Measurements from ENCODE around the gene SPPL3. TPM values are rescaled to one million over a fixed set of nuclear protein-coding genes. Genes with fewer than 3 reads are reported as not detected.
"Not testable (repeated sequence)": the region's sequence is repeated elsewhere in the genome, so short reads cannot be mapped to it uniquely, and the experiment has no call there.

Gene SPPL3, protein sequence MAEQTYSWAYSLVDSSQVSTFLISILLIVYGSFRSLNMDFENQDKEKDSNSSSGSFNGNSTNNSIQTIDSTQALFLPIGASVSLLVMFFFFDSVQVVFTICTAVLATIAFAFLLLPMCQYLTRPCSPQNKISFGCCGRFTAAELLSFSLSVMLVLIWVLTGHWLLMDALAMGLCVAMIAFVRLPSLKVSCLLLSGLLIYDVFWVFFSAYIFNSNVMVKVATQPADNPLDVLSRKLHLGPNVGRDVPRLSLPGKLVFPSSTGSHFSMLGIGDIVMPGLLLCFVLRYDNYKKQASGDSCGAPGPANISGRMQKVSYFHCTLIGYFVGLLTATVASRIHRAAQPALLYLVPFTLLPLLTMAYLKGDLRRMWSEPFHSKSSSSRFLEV
- 51.1 TPM for total RNA-seq (2021; ENCODE audit: unreplicated experiment)
- 31.4 TPM for polyA plus RNA-seq (2012; ENCODE audit: insufficient read length)
- Bru-seq, nascent RNA = percentile 83 among the genes with signal in this experiment
- percentile 70 among the genes with signal in this experiment for BruChase-seq, experiment 1, labeled RNA remaining after a 2-hour chase
- BruChase-seq, experiment 2, labeled RNA remaining after a 6-hour chase = percentile 78 among the genes with signal in this experiment
- long read RNA-seq, full-length matches to known transcripts = 138 of 178 reads
- long read RNA-seq, partial matches to known transcripts = 11 of 178 reads
- long read RNA-seq, other reads (novel, unspliced or antisense) = 29 of 178 reads

DNA sequence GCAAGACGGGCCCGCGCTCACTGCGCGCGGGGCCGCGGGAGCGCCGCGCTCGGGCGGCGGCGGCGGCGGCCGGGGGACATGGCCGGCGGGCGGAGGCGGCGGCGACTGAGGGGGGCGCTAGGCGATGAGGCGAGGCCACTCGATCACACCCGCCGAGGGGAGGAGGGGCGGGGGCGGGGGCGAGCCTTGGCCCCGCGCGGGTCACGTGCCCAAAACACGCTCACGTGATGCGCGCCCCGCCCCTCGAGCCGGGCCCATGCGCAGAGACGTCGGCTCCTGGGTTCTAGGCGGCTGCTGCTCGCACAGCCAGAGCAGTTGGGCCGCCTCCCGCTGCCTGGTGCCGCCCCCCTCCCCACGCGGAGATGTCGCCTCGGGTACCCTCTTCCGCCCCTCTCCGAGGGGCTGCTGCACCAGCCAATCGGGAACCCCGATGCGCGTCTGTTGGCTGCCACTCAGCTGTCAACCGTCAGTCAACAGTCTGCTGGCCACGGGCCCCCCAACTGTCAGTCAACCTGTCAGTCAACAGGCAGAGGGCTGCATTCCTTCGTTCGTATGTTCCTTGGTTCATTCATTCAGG lies at the start of gene SPPL3:
Gene SPPL3, minus strand, starts transcription at position 162 of the 577 bp plus-strand sequence. CDS start 491 bp downstream, outside the sequence.
- in situ Hi-C loops (cut with HindIII; ENCODE audit: low pct_unique_long_range_greater_than_20kb, low sequenced_read_pairs) = no loop called here
- Histone ChIP-seq H3K27me3 (ENCODE audit: control insufficient read depth, insufficient read depth, low read length) (no peaks in the 10 kb centered on the region), H3K9me3 (ENCODE audit: control insufficient read depth, insufficient read depth, low read depth, low read length) (no peaks in the 10 kb centered on the region), H3K36me3 (ENCODE audit: control insufficient read depth, insufficient read depth, low read length) (no peaks in the 10 kb centered on the region; the same call in 1 of the 2 replicates), H3K4me1 (ENCODE audit: control insufficient read depth, insufficient read depth, low read length) (peaks cover 10% of the 10 kb centered on the region), H3K27ac (ENCODE audit: low read length) (peak within 1 kb of the TSS; percentile 75), H3K4me3 (ENCODE audit: low read depth in 2 of 2, low read length in 2 of 2) (peak within 1 kb of the TSS; percentile 83 to 91)
- ChIA-PET POLR2A (interaction anchor here (0.6 kb wide), 1 partner anchor 39 kb away, joined by 7 read pairs; no protein-coding TSS in a partner anchor), CTCF (interaction anchor here (0.7 kb wide), 1 partner anchor 264 kb away, joined by 6 read pairs; the partner anchor contains the start of gene CABP1)
- DNase-seq (ENCODE audit: low read depth, low spot score) (no peak), ATAC-seq (peak; percentile 93)
- BruUV-seq (replicated peaks) = no TSS peak
- intact Hi-C loops (cut with micrococcal nuclease; ENCODE audit: unreplicated experiment) = no loop called here
- peak; percentile 39; the same call in 1 of the 2 replicates for TF ChIP-seq POLR2AphosphoS5 (IDR thresholded peaks at IDR 0.05; ENCODE audit: low read depth, low read length)
- TF ChIP-seq, protein P1, sequence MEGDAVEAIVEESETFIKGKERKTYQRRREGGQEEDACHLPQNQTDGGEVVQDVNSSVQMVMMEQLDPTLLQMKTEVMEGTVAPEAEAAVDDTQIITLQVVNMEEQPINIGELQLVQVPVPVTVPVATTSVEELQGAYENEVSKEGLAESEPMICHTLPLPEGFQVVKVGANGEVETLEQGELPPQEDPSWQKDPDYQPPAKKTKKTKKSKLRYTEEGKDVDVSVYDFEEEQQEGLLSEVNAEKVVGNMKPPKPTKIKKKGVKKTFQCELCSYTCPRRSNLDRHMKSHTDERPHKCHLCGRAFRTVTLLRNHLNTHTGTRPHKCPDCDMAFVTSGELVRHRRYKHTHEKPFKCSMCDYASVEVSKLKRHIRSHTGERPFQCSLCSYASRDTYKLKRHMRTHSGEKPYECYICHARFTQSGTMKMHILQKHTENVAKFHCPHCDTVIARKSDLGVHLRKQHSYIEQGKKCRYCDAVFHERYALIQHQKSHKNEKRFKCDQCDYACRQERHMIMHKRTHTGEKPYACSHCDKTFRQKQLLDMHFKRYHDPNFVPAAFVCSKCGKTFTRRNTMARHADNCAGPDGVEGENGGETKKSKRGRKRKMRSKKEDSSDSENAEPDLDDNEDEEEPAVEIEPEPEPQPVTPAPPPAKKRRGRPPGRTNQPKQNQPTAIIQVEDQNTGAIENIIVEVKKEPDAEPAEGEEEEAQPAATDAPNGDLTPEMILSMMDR (IDR thresholded peaks at IDR 0.05) = no peak; the same call in 1 of the 2 replicates
- peak; percentile 86; the same call in 1 of the 2 replicates for TF ChIP-seq SIN3A (IDR thresholded peaks at IDR 0.05; ENCODE audit: borderline replicate concordance, insufficient read depth, low read depth, low read length)

DNA sequence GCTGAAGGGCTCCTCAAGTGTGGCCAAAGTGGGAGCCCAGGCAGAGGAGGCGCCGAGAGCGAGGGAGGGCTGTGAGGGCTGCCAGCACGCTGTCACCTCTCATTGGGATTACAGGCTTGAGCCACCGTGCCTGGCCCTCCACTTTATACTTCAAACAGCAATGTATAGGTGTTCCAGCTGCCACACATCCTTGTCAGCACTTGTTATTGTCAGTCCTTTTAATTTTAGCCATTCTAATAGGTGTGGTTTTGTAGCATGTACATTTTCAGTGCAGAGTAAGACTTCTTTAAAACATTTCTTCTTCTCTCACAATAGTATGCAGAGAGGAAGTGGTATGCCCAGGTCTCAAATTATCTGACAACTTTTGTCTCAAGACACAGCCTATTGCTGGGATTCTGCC lies 46.6 kb upstream of the SPPL3 start:
- TF ChIP-seq, protein P2, sequence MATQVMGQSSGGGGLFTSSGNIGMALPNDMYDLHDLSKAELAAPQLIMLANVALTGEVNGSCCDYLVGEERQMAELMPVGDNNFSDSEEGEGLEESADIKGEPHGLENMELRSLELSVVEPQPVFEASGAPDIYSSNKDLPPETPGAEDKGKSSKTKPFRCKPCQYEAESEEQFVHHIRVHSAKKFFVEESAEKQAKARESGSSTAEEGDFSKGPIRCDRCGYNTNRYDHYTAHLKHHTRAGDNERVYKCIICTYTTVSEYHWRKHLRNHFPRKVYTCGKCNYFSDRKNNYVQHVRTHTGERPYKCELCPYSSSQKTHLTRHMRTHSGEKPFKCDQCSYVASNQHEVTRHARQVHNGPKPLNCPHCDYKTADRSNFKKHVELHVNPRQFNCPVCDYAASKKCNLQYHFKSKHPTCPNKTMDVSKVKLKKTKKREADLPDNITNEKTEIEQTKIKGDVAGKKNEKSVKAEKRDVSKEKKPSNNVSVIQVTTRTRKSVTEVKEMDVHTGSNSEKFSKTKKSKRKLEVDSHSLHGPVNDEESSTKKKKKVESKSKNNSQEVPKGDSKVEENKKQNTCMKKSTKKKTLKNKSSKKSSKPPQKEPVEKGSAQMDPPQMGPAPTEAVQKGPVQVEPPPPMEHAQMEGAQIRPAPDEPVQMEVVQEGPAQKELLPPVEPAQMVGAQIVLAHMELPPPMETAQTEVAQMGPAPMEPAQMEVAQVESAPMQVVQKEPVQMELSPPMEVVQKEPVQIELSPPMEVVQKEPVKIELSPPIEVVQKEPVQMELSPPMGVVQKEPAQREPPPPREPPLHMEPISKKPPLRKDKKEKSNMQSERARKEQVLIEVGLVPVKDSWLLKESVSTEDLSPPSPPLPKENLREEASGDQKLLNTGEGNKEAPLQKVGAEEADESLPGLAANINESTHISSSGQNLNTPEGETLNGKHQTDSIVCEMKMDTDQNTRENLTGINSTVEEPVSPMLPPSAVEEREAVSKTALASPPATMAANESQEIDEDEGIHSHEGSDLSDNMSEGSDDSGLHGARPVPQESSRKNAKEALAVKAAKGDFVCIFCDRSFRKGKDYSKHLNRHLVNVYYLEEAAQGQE (IDR thresholded peaks at IDR 0.05; ENCODE audit: insufficient read depth in 1 of 2, low read depth in 2 of 2, low read length in 1 of 2) = no peak
- TF ChIP-seq POLR2AphosphoS5 (IDR thresholded peaks at IDR 0.05; ENCODE audit: low read depth, low read length) = no peak
- TF ChIP-seq, protein P1 (IDR thresholded peaks at IDR 0.05) = no peak
- no peak for TF ChIP-seq SIN3A (IDR thresholded peaks at IDR 0.05; ENCODE audit: borderline replicate concordance, insufficient read depth, low read depth, low read length)
- TF ChIP-seq TCF7L2 (IDR thresholded peaks at IDR 0.05; ENCODE audit: low read depth, low read length) = no peak
- intact Hi-C loops (cut with micrococcal nuclease; ENCODE audit: unreplicated experiment) = no loop called here
- CTCF ChIA-PET = no interaction called here
- Histone ChIP-seq H3K27me3 (ENCODE audit: control insufficient read depth, insufficient read depth, low read length) (no peaks in the 10 kb centered on the region), H3K27ac (ENCODE audit: low read length) (no peak overlapping the region), H3K4me3 (ENCODE audit: low read depth in 2 of 2, low read length in 2 of 2) (no peak overlapping the region), H3K4me1 (ENCODE audit: control insufficient read depth, insufficient read depth, low read length) (no peaks in the 10 kb centered on the region), H3K9me3 (ENCODE audit: control insufficient read depth, insufficient read depth, low read depth, low read length) (no peaks in the 10 kb centered on the region), H3K36me3 (ENCODE audit: control insufficient read depth, insufficient read depth, low read length) (no peaks in the 10 kb centered on the region)
- DNase-seq (ENCODE audit: low read depth, low spot score) (no peak), ATAC-seq (no peak)
- in situ Hi-C loops (cut with HindIII; ENCODE audit: low pct_unique_long_range_greater_than_20kb, low sequenced_read_pairs) = no loop called here
- POLR2A ChIA-PET = no interaction called here
- no TSS peak for BruUV-seq (replicated peaks)

DNA sequence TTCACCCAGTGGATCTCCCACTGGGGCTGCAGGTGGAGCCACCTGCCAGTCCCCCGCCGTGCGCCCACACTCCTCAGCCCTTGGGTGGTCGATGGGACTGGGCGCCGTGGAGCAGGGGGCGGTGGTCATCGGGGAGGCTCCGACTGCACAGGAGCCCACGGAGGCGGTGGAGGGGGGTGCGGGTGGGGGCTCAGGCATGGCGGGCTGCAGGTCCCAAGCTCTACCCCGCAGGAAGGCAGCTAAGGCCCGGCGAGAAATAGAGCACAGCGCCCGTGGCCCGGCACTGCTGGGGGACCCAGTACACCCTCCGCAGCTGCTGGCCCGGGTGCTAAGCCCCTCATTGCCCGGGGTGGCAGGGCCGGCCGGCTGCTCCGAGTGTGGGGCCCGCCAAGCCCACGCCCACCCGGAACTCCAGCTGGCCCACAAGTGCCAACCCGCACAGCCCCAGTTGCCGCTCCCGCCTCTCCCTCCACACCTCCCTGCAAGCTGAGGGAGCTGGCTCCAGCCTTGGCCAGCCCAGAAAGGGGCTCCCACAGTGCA lies 46.2 kb upstream of the SPPL3 start:
- H3K27me3 ChIP-seq (ENCODE audit: control insufficient read depth, insufficient read depth, low read length); H3K9me3 ChIP-seq (ENCODE audit: control insufficient read depth, insufficient read depth, low read depth, low read length); ATAC-seq; H3K36me3 ChIP-seq (ENCODE audit: control insufficient read depth, insufficient read depth, low read length); H3K4me1 ChIP-seq (ENCODE audit: control insufficient read depth, insufficient read depth, low read length); H3K4me3 ChIP-seq (ENCODE audit: low read depth in 2 of 2, low read length in 2 of 2); BruUV-seq (replicated peaks); in situ Hi-C loops (cut with HindIII; ENCODE audit: low pct_unique_long_range_greater_than_20kb, low sequenced_read_pairs); H3K27ac ChIP-seq (ENCODE audit: low read length); CTCF ChIA-PET; intact Hi-C loops (cut with micrococcal nuclease; ENCODE audit: unreplicated experiment); POLR2A ChIA-PET; DNase-seq (ENCODE audit: low read depth, low spot score): not testable (repeated sequence)

DNA sequence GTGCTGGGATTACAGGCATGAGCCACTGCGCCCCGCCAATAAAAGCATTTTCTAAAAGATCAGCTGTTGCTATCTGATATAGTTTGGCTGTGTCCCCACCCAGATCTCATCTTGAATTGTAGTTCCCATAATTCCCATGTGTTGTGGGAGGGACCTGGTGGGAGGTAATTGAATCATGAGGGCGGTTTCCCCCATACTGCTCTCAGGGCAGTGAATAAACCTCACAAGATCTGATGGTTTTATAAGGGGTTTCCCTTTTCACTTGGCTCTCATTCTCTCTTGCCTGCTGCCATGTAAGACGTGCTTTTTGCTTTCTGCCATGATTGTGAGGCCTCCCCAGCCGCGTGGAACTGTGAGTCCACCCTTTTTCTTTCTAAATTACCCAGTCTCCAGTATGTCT lies 41.4 kb upstream of the SPPL3 start:
- H3K4me3 ChIP-seq (ENCODE audit: low read depth in 2 of 2, low read length in 2 of 2); in situ Hi-C loops (cut with HindIII; ENCODE audit: low pct_unique_long_range_greater_than_20kb, low sequenced_read_pairs); BruUV-seq (replicated peaks); H3K27me3 ChIP-seq (ENCODE audit: control insufficient read depth, insufficient read depth, low read length); ATAC-seq; intact Hi-C loops (cut with micrococcal nuclease; ENCODE audit: unreplicated experiment); H3K4me1 ChIP-seq (ENCODE audit: control insufficient read depth, insufficient read depth, low read length); H3K36me3 ChIP-seq (ENCODE audit: control insufficient read depth, insufficient read depth, low read length); H3K27ac ChIP-seq (ENCODE audit: low read length); POLR2A ChIA-PET; H3K9me3 ChIP-seq (ENCODE audit: control insufficient read depth, insufficient read depth, low read depth, low read length); DNase-seq (ENCODE audit: low read depth, low spot score): not testable (repeated sequence)
- CTCF ChIA-PET = interaction anchor here (0.7 kb wide), 1 partner anchor 88 kb away, joined by 5 read pairs; no protein-coding TSS in a partner anchor
